Measurements from ENCODE around the gene GTF3C2.

DNA sequence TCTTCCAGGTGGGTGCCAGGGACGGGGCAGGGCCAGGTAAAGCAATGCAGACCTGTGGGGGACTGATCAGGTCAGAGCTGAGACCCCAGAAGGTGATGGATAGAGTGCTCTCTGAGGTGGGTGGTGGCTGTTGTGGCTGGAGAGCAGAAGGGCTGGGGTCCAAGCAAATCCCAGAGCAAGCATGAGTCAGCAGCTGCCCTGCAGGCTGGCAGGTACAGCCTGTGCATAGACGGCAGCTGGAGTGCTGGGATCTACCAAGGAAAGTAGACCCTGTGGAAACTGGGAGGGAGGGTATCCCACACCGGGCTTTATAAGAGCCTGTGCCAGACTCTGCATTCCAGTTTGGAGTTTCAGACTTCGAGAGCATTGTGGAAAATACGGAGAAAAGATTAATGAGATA, 73.7 kb downstream of the GTF3C2 start:
- TF ChIP-seq POLR2A (IDR thresholded peaks at IDR 0.05) = peak in 1 of 2 donors; percentile 40
- TF ChIP-seq, protein P1, sequence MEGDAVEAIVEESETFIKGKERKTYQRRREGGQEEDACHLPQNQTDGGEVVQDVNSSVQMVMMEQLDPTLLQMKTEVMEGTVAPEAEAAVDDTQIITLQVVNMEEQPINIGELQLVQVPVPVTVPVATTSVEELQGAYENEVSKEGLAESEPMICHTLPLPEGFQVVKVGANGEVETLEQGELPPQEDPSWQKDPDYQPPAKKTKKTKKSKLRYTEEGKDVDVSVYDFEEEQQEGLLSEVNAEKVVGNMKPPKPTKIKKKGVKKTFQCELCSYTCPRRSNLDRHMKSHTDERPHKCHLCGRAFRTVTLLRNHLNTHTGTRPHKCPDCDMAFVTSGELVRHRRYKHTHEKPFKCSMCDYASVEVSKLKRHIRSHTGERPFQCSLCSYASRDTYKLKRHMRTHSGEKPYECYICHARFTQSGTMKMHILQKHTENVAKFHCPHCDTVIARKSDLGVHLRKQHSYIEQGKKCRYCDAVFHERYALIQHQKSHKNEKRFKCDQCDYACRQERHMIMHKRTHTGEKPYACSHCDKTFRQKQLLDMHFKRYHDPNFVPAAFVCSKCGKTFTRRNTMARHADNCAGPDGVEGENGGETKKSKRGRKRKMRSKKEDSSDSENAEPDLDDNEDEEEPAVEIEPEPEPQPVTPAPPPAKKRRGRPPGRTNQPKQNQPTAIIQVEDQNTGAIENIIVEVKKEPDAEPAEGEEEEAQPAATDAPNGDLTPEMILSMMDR (IDR thresholded peaks at IDR 0.05) = no peak

Data from heart left ventricle (tissue), 13 donors.